LNCaP clone FGC (cell line): ENCODE data around the gene CDH8.
A peak's percentile ranks its signal among the peaks of the same experiment; 100 is the strongest.
"Not testable (repeated sequence)": the region's sequence is repeated elsewhere in the genome, so short reads cannot be mapped to it uniquely, and the experiment has no call there.

ENCODE experiments used
- DNase-seq: peaks from one replicate; pipeline ENCODE4 v3.0.0-alpha.2; 2011; ENCODE audit warnings: low read depth
- H3K4me3 ChIP-seq: 2 replicates; pipeline ENCODE4 v1.5.1; 2011; ENCODE audit warnings: mild to moderate bottlenecking, low read depth, low read length, control low read depth
- TF ChIP-seq, protein P1 (sequence below): IDR thresholded peaks from 2 replicates; pipeline ENCODE4 v1.5.1; 2012; ENCODE audit warnings: mild to moderate bottlenecking; ENCODE audit not compliant: control insufficient read depth, insufficient read depth; ENCODE audit errors: extremely low read depth

The CDH8 gene

DNA sequence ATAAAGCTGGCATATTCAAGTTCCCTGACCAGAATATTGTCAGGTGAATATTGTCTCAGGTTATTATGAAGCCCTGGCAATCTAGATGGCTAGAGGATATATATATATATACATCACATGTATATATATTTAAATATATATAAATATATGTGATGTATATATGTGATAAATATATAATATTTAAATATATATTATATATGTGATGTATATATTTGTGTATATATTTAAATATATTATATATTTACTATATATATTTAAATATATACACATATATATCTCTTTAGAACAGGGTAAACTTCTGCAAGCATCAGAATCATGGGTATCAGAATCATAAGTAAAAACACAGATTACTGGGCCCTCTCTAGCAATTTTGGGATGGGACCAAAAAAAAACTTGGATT lies 112.6 kb downstream of the CDH8 start:
- TF ChIP-seq, protein P1, sequence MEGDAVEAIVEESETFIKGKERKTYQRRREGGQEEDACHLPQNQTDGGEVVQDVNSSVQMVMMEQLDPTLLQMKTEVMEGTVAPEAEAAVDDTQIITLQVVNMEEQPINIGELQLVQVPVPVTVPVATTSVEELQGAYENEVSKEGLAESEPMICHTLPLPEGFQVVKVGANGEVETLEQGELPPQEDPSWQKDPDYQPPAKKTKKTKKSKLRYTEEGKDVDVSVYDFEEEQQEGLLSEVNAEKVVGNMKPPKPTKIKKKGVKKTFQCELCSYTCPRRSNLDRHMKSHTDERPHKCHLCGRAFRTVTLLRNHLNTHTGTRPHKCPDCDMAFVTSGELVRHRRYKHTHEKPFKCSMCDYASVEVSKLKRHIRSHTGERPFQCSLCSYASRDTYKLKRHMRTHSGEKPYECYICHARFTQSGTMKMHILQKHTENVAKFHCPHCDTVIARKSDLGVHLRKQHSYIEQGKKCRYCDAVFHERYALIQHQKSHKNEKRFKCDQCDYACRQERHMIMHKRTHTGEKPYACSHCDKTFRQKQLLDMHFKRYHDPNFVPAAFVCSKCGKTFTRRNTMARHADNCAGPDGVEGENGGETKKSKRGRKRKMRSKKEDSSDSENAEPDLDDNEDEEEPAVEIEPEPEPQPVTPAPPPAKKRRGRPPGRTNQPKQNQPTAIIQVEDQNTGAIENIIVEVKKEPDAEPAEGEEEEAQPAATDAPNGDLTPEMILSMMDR, result no peak
- DNase-seq, result no peak

DNA sequence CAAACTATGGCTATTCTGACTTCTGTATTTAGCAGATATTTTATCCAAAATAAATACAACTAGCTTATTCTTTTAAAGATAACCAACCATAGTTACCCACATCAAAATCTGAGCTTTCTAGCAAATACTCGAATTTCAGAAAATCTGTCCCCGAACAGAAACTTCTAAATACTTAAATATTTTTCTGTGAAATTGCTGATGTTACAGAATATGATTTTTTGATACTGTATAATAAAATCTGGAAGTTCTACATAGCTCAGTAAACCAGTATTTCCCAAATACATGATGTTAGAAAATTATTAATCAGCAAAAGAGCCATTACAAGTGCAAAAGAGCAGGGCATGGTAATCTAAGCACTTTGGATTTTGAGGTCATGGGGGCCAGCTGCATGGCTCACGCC lies 114.9 kb downstream of the CDH8 start:
- DNase-seq, result no peak
- TF ChIP-seq, protein P1, result no peak
- no peak overlapping the region for H3K4me3 ChIP-seq

More for the DNA sequence above, 112.6 kb downstream of the CDH8 start:
- H3K4me3 ChIP-seq, result no peak overlapping the region

DNA sequence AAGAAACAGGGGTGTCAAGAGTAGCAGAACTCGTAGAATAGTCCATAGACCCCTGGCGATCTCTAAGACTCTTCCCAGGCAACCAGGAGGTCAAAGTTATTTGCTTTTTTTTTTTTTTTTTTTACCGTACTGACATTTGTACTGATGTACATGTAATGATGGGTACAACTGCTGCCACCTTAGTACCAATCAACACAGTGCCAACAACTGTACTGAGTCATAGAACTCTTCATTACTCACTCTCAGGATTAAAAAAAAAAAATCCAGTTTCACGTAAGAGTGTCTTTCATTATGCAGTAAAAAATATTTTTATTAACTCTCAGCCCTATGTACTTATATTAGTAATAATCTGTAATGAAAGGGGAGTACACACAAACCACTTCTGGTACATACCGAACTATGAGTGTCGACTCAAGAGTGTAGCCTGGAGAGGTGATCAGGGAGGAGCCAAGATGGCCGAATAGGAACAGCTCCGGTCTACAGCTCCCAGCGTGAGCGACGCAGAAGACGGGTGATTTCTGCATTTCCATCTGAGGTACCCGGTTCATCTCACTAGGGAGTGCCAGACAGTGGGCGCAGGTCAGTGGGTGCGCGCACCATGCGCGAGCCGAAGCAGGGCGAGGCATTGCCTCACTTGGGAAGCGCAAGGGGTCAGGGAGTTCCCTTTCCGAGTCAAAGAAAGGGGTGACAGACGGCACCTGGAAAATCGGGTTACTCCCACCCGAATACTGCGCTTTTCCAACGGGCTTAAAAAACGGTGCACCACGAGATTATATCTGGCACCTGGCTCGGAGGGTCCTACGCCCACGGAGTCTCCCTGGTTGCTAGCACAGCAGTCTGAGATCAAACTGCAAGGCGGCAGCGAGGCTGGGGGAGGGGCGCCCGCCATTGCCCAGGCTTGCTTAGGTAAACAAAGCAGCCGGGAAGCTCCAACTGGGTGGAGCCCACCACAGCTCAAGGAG lies 118.1 kb downstream of the CDH8 start:
- peak overlapping the region; percentile 33; the same call in 1 of the 2 replicates for H3K4me3 ChIP-seq
- not testable (repeated sequence) for DNase-seq

DNA sequence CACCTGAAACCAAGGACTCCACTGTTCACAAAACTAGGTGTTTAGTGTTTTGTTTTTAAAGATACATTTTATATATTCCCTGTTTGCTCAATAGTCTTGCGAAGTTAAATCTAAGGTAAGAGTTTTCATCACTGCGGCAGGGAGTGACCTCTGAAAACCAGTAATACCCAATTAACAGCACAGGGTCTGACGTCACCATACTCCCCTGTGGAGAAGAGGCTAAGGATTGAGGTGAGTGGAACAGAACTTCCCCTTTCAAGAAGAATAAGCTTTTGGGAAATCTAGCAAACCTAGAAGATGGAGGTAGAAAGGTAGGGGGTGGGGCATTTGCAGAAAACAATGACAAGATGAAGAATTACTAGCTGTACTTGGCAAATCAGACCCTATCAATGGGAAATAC lies 120.7 kb downstream of the CDH8 start:
- DNase-seq, result no peak
- TF ChIP-seq, protein P1, result no peak
- H3K4me3 ChIP-seq, result no peak overlapping the region

DNA sequence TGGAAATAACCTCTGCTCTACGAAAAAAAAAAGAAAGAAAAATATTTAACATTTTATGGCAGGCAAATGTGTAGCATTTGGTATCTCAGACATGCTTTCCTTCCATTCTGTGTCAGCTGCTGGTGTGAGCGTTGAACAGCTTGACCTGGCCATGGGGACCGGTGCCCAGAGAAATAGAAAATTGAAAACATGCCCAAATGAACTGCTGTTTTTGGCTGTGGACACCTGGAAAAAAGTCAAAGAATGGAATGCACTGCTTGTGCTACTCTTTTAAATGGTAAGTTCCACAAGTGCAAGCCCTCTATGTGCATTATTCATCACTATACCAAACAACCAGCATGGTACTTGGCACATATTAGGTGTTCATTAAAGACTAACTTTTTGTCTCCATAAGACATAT lies 127.2 kb downstream of the CDH8 start:
- TF ChIP-seq, protein P1, result no peak
- DNase-seq, result no peak
- H3K4me3 ChIP-seq, result no peak overlapping the region

DNA sequence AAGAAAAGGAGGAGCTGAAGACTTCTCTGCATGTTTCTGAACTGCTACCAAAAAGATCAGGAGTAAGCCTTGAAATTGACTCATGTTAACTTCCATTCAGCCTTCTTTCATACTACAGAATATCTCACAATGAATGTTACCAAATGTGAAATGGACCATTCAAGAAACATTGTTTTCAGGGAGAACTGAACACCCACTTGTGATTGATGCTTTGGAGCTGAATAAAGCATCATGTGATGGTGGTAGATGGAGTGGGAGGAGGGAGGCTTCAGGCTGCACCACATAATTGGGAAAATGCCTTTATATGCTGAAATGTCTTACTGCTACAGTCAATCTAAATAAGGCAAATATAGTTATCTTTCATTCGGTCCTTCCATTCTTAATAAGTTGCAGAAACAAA lies 127.8 kb downstream of the CDH8 start:
- no peak for DNase-seq
- H3K4me3 ChIP-seq, result no peak overlapping the region
- TF ChIP-seq, protein P1, result no peak

DNA sequence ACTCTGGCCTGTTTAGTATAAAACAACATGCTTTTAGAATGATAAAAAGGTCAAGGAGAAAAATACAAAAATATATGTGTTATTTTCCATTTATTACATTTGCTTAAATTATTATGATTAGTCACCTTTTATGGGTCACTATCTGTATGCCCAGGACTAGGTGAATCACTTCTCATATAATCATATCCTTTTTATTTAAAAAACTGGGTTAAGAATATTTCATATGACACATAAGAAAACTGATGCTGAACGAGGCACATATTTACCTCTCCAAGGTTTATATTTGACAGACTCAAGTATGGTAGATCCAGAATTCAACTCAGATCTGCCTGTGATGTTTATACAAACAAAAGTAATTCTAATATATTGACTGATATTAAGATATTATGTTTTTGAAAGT lies 134.5 kb downstream of the CDH8 start:
- TF ChIP-seq, protein P1, result no peak
- H3K4me3 ChIP-seq, result no peak overlapping the region
- no peak for DNase-seq
